ENCODE measurements around the gene NDUFAF3.

GRCh38 chr3:49034650-49035049, 12.7 kb downstream of the NDUFAF3 start:
- TF ChIP-seq, protein P1, sequence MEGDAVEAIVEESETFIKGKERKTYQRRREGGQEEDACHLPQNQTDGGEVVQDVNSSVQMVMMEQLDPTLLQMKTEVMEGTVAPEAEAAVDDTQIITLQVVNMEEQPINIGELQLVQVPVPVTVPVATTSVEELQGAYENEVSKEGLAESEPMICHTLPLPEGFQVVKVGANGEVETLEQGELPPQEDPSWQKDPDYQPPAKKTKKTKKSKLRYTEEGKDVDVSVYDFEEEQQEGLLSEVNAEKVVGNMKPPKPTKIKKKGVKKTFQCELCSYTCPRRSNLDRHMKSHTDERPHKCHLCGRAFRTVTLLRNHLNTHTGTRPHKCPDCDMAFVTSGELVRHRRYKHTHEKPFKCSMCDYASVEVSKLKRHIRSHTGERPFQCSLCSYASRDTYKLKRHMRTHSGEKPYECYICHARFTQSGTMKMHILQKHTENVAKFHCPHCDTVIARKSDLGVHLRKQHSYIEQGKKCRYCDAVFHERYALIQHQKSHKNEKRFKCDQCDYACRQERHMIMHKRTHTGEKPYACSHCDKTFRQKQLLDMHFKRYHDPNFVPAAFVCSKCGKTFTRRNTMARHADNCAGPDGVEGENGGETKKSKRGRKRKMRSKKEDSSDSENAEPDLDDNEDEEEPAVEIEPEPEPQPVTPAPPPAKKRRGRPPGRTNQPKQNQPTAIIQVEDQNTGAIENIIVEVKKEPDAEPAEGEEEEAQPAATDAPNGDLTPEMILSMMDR (IDR thresholded peaks at IDR 0.05; ENCODE audit: extremely low read depth in 1 of 2, insufficient read depth in 1 of 2, low read depth in 1 of 2, low read length in 2 of 2) = no peak
- TF ChIP-seq EZH2 (IDR thresholded peaks at IDR 0.05; ENCODE audit: borderline replicate concordance, low read depth, low read length, severe bottlenecking) (no peak), POLR2AphosphoS5 (IDR thresholded peaks at IDR 0.05; ENCODE audit: insufficient read depth, low read depth, low read length) (no peak)
